Heart right ventricle (tissue), 16 donors: Measurements from ENCODE around the gene CYP2A6. TPM values are rescaled to one million over a fixed set of nuclear protein-coding genes. Genes with fewer than 3 reads are reported as not detected.

ENCODE experiments used
- ATAC-seq, 8 donors: fragments of 200-7000 bp; cut with Tn5 transposase; one replicate each; pipeline ENCODE4 v1.9.1; 2020; ENCODE audit warnings: mild to moderate bottlenecking in 8 of 8, moderate library complexity in 8 of 8, moderate number of reproducible peaks in 1 of 8
- DNase-seq, 2 donors: peaks; one replicate each; pipeline ENCODE4 v3.0.0-alpha.2; 2020
- H3K27ac ChIP-seq, 10 donors: fragments of 200-600 bp; sonication (generic) in 2 of 10; one replicate each; pipeline versions ENCODE4 v1.5.0 to v1.8.0; 2020 to 2022; ENCODE audit warnings: mild to moderate bottlenecking in 3 of 10
- H3K27me3 ChIP-seq, 7 donors: fragments of 200-600 bp; one replicate each; pipeline ENCODE4 v1.8.0; 2021 to 2022; ENCODE audit warnings: mild to moderate bottlenecking in 2 of 7
- H3K36me3 ChIP-seq, 9 donors: fragments of 200-600 bp; sonication (generic) in 1 of 9; one replicate each; pipeline versions ENCODE4 v1.5.0 to v1.8.0; 2020 to 2022; ENCODE audit warnings: mild to moderate bottlenecking in 2 of 9
- H3K4me1 ChIP-seq, 9 donors: fragments of 200-600 bp; sonication (generic) in 1 of 9; one replicate each; pipeline versions ENCODE4 v1.5.0 to v1.8.0; 2020 to 2022; ENCODE audit warnings: mild to moderate bottlenecking in 4 of 9
- H3K4me3 ChIP-seq, 10 donors: fragments of 200-600 bp; sonication (generic) in 2 of 10; one replicate each; pipeline versions ENCODE4 v1.5.0 to v1.8.0; 2020 to 2022; ENCODE audit warnings: mild to moderate bottlenecking in 7 of 10, moderate library complexity in 2 of 10
- H3K9me3 ChIP-seq, 11 donors: fragments of 200-600 bp in 10 of 11; sonication (generic) in 2 of 11; one replicate each; pipeline versions ENCODE4 v1.5.0 to v1.8.0; 2013 to 2022; ENCODE audit warnings: mild to moderate bottlenecking in 2 of 11, control low read depth in 1 of 11, moderate library complexity in 1 of 11
- CTCF ChIP-seq, 9 donors: fragments of 200-600 bp; sonication (generic) in 2 of 9; IDR thresholded peaks; one replicate each; pipeline versions ENCODE4 v1.5.0 to v1.8.0; 2021 to 2022; ENCODE audit warnings: antibody characterized with exemption in 9 of 9, mild to moderate bottlenecking in 5 of 9, moderate library complexity in 1 of 9
- WGBS, 2 donors: extraction: QIAGEN DNeasy Blood & Tissue Kit; methylation state at CpG; one replicate each; pipeline ENCODE4 v1.1.7; 2013; ENCODE audit warnings: inconsistent platforms in 1 of 2; 5-methylcytosine and 5-hydroxymethylcytosine counted together
- intact Hi-C, 10 donors: fragments of 100-400 bp; cut with DNase I; formaldehyde crosslinking; loops; one replicate each; pipeline versions ENCODE4 v1.11.1 to v1.14.2; 2022
- polyA plus RNA-seq, 2 donors: library from polyadenylated mRNA; stranded (reverse); fragments of 200-250 nt; gene quantifications; one replicate each; pipeline ENCODE4 v1.2.3, GENCODE V29; 2013
- total RNA-seq, 10 donors: library from RNA; stranded (reverse); fragmentation: NEBNext Ultra II Directional in 3 of 10; extraction: Animal tissue kit (Norgen Biotek cat#: 25700) in 3 of 10; gene quantifications; one replicate each; pipeline versions ENCODE4 v1.2.1 to v1.2.4, GENCODE V29; 2021 to 2023
- donor health status: Arrhythmogenic right ventricular cardiomyopathy.
- donor health status: ischemic (EF 13 %, LVEDD 7.1; RV severe dilation, severe dysfunction).
- donor health status: healthy with polysubstance abuse.
- donor health status: DM: no; HTN: yes; CAD: no.
- donor health status: DM: no; HTN: no; CAD: no.
- donor health status: ischemic (EF 25% LVEDD 6.9; RV normal size, moderate dysfunction).
- donor health status: ischemic (EF 25% LVEDD 5.7; RV mildly dilated, moderate dysfunction).
- donor health status: healthy.
- donor health status: DM: yes; HTN: yes; CAD: no.
- donor health status: Ischemic cardiomyopathy.
- donor health status: ischemic (EF 35%, LVEDD 5.7; RV mildly dilated, moderate dysfunction).
- donor health status: nonischemic (EF 11% LVEDD 7.7; RV severe dilation, severe dysfunction).
- donor health status: DM: yes; HTN: yes; CAD: no.
- donor health status: PGD.
- donor health status: ischemic (EF 29% LVEDD 5.4; RV normal size, mild dysfunction).
- donor health status: nonischemic (EF 23%, LVEDD 6.1; RV moderate dilation, normal function).

Gene CYP2A6
- total and polyA plus RNA-seq, 12 donors = not detected

- ATAC-seq (no peak), DNase-seq (no peak)
- Histone ChIP-seq H3K9me3 (no peaks in the 10 kb centered on the region), H3K27me3 (no peaks in the 10 kb centered on the region), H3K27ac (peak overlapping the region in 8 of 10 donors; percentile 79 to 99 (median 96)), H3K36me3 (peaks cover 0 to 59% (median 11%) of the 10 kb centered on the region in 9 donors), H3K4me1 (peaks cover 46 to 93% (median 89%) of the 10 kb centered on the region in 9 donors), H3K4me3 (peak overlapping the region in 6 of 10 donors; percentile 2 to 28 (median 20))
- intact Hi-C loops = loop anchor here in 5 of 10 donors (5.0 to 10.0 kb wide), 3 partner anchors 90 to 393 kb away; partner anchors contain the start of genes COQ8B (in 2 of the 5), ITPKC (in 2 of the 5) and PRX (in 1 of the 5)
- 65 to 71% methylated on average over 18 of the region's 18 CpGs for WGBS, 2 donors
- peak in 1 of 9 donors; percentile 30 for TF ChIP-seq CTCF (IDR thresholded peaks at IDR 0.05)
These were observed 42.9 kb downstream of the CYP2A6 start for GRCh38 chr19:40807147-40808020.

GRCh38 chr19:40806423-40807146, 43.7 kb downstream of the CYP2A6 start:
- Histone ChIP-seq H3K27ac (peak overlapping the region; percentile 42 to 99 (median 94)), H3K27me3 (no peaks in the 10 kb centered on the region), H3K9me3 (no peaks in the 10 kb centered on the region), H3K4me3 (peak overlapping the region in 6 of 10 donors; percentile 2 to 32 (median 24)), H3K4me1 (peaks cover 47 to 93% (median 89%) of the 10 kb centered on the region in 9 donors), H3K36me3 (peaks cover 0 to 65% (median 11%) of the 10 kb centered on the region in 9 donors)
- 30 to 38% methylated on average over 26 of the region's 26 CpGs for WGBS, 2 donors
- intact Hi-C loops = loop anchor here in 5 of 10 donors (5.0 to 10.0 kb wide), 3 partner anchors 89 to 392 kb away; partner anchors contain the start of genes COQ8B (in 2 of the 5), ITPKC (in 2 of the 5) and PRX (in 1 of the 5)
- DNase-seq (peak; percentile 80 to 92), ATAC-seq (peak; percentile 30 to 72 (median 58))
- TF ChIP-seq CTCF (IDR thresholded peaks at IDR 0.05) = peak; percentile 61 to 94 (median 87)

- Histone ChIP-seq H3K4me3 (no peak overlapping the region), H3K36me3 (peaks cover 7 to 78% (median 17%) of the 10 kb centered on the region in 9 donors), H3K27ac (peak overlapping the region; percentile 42 to 99 (median 94)), H3K9me3 (no peaks in the 10 kb centered on the region), H3K27me3 (no peaks in the 10 kb centered on the region), H3K4me1 (peaks cover 58 to 99% (median 93%) of the 10 kb centered on the region in 9 donors)
- peak in 1 of 2 donors; percentile 43 for DNase-seq
- 55 to 63% methylated on average over 2 of the region's 2 CpGs for WGBS, 2 donors
- ATAC-seq = peak in 1 of 8 donors; percentile 0
- intact Hi-C loops = loop anchor here in 5 of 10 donors (5.0 to 10.0 kb wide), 3 partner anchors 88 to 391 kb away; partner anchors contain the start of genes COQ8B (in 2 of the 5), ITPKC (in 2 of the 5) and PRX (in 1 of the 5)
- no peak for TF ChIP-seq CTCF (IDR thresholded peaks at IDR 0.05)
These were observed 44.9 kb downstream of the CYP2A6 start for GRCh38 chr19:40805258-40805868.
